CD4-positive, alpha-beta T cell treated with Interleukin-6 for 4 hours (primary cell): ENCODE data around the gene C1QC.

Experiments used
- DNase-seq: peaks from one replicate; pipeline ENCODE4 v3.0.0-alpha.2; 2020; ENCODE audit warnings: mixed read lengths

The C1QC gene

GRCh38 chr1:22643381-22643780 lies at the start of gene C1QC:
C1QC (plus strand) TSS chr1:22643633; CDS start chr1:22644024, 391 bp downstream.
- no peak for DNase-seq

GRCh38 chr1:22594396-22594795 lies 49.0 kb upstream of the C1QC start:
- no peak for DNase-seq

- DNase-seq = no peak
Measured at GRCh38 chr1:22595108-22595507, 48.3 kb upstream of the C1QC start.

- no peak for DNase-seq
Measured at GRCh38 chr1:22597301-22597965, 46.0 kb upstream of the C1QC start.

- no peak for DNase-seq
Measured at GRCh38 chr1:22597996-22598395, 45.4 kb upstream of the C1QC start.

DNA sequence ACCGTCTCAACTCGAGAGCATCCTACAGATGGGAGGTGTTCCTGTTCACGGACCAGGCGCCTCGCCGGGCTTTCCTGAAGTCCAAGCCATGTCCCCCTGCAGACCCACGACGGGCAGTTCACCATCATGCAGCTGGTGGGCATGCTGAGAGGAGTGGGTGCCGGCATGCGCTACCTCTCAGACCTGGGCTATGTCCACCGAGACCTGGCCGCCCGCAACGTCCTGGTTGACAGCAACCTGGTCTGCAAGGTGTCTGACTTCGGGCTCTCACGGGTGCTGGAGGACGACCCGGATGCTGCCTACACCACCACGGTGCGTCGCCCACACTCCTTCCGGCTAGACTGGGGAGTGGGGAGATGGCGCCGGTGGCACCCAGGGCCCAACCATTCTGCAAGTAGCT lies 44.7 kb upstream of the C1QC start:
- no peak for DNase-seq

GRCh38 chr1:22600071-22600816 lies 43.2 kb upstream of the C1QC start:
- no peak for DNase-seq

DNA sequence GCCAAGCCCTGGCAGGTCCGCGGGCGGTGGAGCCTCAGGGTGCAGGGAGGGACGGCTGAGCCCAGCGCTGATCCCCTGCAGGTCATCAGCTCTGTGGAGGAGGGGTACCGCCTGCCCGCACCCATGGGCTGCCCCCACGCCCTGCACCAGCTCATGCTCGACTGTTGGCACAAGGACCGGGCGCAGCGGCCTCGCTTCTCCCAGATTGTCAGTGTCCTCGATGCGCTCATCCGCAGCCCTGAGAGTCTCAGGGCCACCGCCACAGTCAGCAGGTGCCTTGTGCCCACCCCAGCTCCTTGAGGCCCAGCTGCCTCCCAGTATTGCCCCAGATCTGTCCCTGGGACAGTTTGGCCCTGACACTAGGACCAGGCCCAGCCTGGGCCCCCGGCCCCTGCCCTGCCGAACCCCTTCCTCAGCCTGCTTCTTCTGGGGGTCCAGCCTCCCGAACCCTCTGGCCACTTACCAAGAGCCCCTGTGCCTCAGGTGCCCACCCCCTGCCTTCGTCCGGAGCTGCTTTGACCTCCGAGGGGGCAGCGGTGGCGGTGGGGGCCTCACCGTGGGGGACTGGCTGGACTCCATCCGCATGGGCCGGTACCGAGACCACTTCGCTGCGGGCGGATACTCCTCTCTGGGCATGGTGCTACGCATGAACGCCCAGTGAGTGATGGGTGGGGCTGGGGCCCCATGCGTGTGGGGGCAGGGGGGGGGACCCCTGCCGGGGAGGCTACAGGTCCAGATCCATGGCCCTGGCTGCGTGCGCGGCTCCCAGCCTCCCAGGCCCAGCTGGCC lies 42.4 kb upstream of the C1QC start:
- no peak for DNase-seq

DNA sequence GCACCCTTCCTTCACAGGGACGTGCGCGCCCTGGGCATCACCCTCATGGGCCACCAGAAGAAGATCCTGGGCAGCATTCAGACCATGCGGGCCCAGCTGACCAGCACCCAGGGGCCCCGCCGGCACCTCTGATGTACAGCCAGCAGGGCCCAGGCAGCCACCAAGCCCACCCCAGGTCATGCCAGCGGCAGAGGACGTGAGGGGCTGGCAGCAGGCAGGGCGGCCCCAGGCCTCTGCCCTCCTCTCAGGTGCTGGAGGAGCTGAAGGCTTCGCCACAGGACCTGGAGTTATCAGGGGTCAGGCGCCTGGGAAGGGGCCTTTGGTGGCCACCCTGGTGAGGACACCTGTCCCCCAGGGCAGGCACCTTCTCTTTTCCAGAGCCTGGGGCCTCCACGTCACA lies 41.8 kb upstream of the C1QC start:
- no peak for DNase-seq

DNA sequence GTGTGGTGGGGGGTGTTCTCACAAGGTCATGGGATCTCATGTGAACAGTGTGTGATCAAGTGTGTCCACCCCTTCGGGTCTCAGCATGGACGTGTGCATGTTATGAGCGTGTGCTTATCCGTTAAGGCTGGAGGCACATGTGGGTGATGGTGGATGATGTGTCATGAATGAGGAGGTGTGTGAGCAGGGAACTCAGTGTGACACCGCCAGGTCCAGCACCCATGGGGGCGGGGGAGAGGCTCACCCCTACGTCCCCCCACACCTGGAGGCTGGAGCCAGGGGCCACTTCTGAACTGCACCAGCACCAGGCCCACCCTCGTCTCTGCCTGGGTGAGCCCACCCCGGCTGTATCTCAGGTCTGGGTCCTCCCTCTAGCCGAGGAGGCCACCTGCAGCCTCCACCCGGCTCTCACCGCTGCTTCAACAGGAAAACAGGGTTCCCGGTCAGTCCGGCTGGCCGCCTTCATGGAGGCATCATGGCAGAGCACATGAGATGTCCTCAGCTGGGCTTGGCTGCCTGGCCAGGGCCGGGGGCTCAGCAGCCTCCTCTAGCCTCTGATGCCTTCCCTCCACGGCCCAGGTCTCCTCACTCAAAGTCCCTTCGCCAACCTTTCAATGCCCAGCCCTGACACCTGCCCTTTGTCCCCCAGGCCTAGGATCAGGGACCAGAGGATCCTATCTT lies 41.2 kb upstream of the C1QC start:
- no peak for DNase-seq

DNA sequence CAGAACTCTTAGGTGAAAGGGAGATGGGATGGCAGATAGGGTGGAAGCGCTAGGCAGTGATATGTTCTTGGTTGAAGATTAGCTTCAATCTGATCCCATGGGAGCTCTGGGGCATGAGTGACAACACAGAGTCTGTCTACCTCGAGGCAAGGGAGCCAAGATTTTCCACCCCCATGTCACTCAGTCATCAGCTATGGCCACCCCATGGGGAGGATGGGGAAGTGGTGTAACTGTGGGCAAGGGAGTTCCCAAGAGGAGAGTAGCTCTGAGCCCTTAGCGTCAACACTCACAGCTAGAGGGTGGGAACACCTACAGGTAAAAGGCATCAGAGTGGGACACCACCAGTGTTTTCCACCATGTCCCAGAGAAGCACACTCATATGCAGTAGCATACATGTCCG lies 37.3 kb upstream of the C1QC start:
- DNase-seq = no peak

DNA sequence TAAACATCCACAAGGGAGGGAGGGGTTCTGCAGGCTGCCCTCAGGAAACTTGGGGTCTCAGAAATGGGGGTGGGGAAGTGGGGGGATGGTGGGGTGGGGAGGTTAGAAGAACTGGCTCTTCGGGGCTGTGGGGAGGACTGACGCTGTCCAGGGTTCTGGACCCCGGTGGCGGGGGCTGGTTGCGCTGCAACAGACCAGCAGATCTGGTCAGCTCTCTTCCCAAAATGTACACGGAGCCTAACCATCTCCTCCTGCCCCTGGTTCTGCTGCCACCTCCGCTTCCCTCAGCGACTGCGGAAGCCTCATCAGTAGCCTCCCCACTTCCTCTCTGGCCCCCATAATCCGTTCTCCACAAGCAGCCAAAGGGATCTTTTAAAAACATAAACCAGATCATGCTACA lies 36.3 kb upstream of the C1QC start:
- DNase-seq = no peak

- no peak for DNase-seq
Measured at GRCh38 chr1:22608361-22608760, 35.1 kb upstream of the C1QC start.

DNA sequence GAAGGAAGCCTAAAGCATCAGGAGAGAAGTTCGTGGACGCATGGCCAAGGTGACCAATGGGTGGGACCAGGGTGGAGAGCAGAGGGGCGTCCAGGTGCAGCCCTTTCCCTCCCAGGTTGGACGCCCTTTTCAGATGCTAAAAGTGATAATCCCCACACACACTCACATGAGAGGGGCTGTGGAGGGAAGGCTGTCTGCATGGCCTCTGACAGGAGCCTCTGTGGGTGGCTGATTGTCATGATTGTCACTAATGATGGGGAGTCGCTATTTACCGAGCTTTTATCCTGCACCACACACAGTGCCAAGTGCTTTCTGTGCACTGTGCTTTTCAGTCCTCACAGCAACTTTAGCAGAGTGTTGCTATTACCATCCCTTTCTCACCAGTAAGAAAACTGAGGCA lies 34.1 kb upstream of the C1QC start:
- no peak for DNase-seq

- no peak for DNase-seq
Measured at GRCh38 chr1:22611530-22611947, 31.9 kb upstream of the C1QC start.

DNA sequence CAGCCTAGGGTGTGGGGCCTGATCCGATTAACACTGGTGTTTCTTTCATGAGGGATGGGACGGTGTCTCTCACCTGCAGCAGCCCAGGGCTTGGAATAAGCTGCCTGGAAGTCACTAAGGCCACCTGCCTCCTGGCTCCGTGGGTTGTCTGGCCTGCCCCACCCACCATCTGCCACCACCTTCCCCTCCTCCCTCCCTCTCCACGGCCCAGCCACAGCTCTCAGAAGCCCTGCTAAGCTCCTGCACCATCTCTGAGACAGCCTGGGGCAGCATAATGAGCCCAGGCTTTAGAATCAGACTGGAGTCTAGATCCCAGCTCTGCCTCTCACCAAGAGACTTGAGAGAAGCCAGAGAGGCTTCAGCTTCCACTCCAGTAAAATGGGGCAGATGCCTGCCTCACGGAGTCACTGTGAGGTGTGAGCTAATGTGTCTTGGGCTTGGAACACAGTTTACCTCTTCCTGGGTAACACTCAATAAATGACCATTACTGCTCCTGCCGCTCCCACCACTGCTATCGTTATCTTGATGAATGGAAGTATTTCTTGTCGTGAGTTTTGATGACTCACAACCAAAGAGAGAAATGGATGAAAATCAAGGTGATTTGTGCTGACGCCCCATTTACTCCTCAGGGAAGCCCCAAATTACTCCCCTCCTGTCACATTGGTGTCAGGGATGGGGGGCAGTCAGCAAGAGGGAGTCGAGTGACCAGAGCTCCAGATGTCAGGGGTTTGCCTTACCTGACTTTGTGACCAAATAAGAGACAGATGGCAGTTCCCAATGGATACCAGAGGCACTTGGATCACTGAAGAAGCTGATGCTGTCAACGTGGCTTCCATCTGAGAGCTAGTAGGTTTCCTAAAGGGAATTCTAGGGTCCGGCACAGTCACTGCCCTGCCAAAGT lies 30.5 kb upstream of the C1QC start:
- no peak for DNase-seq

DNA sequence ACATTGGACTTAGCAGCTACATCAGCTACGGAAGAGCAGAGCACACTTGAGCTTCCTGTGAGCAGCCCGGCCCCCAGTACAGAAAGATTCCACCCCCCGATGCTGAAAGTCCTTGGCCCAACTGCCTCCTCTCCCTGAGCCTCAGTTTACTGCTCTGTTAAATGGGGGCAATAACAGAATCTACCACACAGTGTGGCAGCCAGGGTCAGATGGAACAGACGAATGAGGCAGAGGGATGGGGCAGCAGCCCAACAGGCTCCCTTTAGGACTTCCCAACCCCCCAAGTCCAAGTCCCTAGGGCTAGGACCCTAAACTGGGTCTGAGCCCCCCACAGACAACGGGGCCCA lies 29.9 kb upstream of the C1QC start:
- DNase-seq = no peak

DNA sequence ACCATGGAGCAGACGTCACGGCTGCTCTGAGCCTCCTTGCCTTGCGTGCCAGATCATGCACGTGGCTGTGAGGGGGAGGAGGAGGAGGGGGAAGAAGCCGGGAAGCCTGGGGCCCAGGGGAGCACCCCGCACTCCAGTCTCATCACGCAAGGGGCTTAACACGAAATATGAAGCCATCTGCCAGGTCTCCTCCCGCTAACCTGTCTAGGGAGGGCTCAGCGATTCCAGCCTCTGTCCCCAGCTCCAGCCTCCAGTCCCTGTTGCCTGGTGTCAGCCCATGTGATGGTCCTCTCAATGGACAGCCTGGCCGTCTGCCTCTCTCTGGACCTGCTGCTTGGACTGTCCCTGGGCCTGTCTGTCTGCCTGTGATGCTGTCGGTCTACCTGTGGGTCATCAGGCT lies 29.5 kb upstream of the C1QC start:
- DNase-seq = no peak

- DNase-seq = no peak
Measured at GRCh38 chr1:22615886-22616285, 27.5 kb upstream of the C1QC start.

- DNase-seq = no peak
Measured at GRCh38 chr1:22616571-22616970, 26.9 kb upstream of the C1QC start.

- DNase-seq = no peak
Measured at GRCh38 chr1:22618056-22618455, 25.4 kb upstream of the C1QC start.

- no peak for DNase-seq
Measured at GRCh38 chr1:22619252-22619651, 24.2 kb upstream of the C1QC start.
